ENCODE data around the gene CDH22. TPM values are rescaled to one million over a fixed set of nuclear protein-coding genes. Genes with fewer than 3 reads are reported as not detected.

Gene CDH22
- total RNA-seq, 1 experiment from 2014 or later: not detected

DNA sequence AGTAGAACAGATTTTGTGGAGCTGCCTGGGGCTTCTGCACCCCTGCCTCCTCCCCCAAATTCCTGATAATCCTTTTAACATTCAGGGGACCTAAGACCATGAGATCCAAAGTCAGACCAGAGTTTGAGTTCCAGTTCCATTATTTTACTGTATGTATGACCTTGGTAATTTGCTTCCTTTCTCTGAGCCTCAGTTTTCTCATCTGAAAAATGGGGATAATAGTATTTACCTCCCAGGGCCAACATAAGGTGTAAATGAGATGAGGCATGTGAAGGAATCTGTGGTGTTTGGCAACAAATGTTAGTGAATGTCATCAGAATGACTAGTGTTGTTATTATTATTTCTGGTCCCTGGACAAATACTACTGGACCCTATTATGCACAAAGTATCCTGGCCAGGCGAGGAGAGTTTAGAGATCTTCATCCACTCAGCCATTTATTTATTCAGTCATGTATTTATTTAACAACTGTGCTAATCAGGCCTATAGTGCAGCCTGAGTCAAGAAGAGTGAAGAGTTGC, 47.3 kb downstream of the CDH22 start:
- no peak for ATAC-seq
- H3K4me3 ChIP-seq (ENCODE audit: low read depth in 2 of 2, low read length in 2 of 2): no peak overlapping the region
- no peak for DNase-seq (ENCODE audit: low read depth, low spot score)
- POLR2A ChIA-PET: no interaction called here
- H3K27ac ChIP-seq (ENCODE audit: low read length): no peak overlapping the region
- BruUV-seq (replicated peaks): no TSS peak
- H3K36me3 ChIP-seq (ENCODE audit: control insufficient read depth, insufficient read depth, low read length): no peaks in the 10 kb centered on the region
- H3K27me3 ChIP-seq (ENCODE audit: control insufficient read depth, insufficient read depth, low read length): peaks cover 2% of the 10 kb centered on the region
- in situ Hi-C loops (cut with HindIII; ENCODE audit: low pct_unique_long_range_greater_than_20kb, low sequenced_read_pairs): no loop called here
- intact Hi-C loops (cut with micrococcal nuclease; ENCODE audit: unreplicated experiment): no loop called here
- CTCF ChIA-PET: no interaction called here
- TF ChIP-seq CTCF (IDR thresholded peaks at IDR 0.05): no peak
- TF ChIP-seq SIN3A (IDR thresholded peaks at IDR 0.05; ENCODE audit: borderline replicate concordance, insufficient read depth, low read depth, low read length): no peak
- no peak for TF ChIP-seq POLR2AphosphoS5 (IDR thresholded peaks at IDR 0.05; ENCODE audit: low read depth, low read length)
- TF ChIP-seq REST (IDR thresholded peaks at IDR 0.05; ENCODE audit: insufficient read depth in 1 of 2, low read depth in 2 of 2, low read length in 1 of 2): no peak
- no peak for TF ChIP-seq TCF7L2 (IDR thresholded peaks at IDR 0.05; ENCODE audit: low read depth, low read length)
- H3K4me1 ChIP-seq (ENCODE audit: control insufficient read depth, insufficient read depth, low read length): no peaks in the 10 kb centered on the region
- H3K9me3 ChIP-seq (ENCODE audit: control insufficient read depth, insufficient read depth, low read depth, low read length): no peaks in the 10 kb centered on the region

DNA sequence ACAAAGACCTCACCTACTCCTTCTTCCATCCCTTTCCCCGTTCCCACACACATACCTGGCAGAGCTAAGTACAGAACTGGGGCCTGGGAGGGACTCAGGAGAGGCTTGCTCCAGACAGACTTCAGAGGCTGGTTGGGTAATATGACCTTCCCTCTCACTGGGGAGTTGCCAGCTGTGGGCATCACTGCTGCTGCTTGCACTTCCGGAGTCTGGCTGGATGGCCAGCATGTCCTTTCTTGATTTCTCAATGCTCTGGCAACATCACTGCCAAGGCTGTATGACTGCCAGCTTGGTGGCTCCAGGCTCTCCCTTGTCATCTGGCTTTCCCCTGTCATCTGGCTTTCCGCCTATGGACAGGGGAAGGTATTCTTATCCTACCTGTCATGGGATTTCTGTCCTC, 47.8 kb downstream of the CDH22 start:
- intact Hi-C loops (cut with micrococcal nuclease; ENCODE audit: unreplicated experiment): no loop called here

More for the DNA sequence above, 47.8 kb downstream of the CDH22 start:
- Histone ChIP-seq H3K27me3 (ENCODE audit: control insufficient read depth, insufficient read depth, low read length) (peaks cover 2% of the 10 kb centered on the region), H3K4me1 (ENCODE audit: control insufficient read depth, insufficient read depth, low read length) (peaks cover 2% of the 10 kb centered on the region; the same call in 1 of the 2 replicates), H3K27ac (ENCODE audit: low read length) (no peak overlapping the region), H3K9me3 (ENCODE audit: control insufficient read depth, insufficient read depth, low read depth, low read length) (no peaks in the 10 kb centered on the region), H3K36me3 (ENCODE audit: control insufficient read depth, insufficient read depth, low read length) (no peaks in the 10 kb centered on the region), H3K4me3 (ENCODE audit: low read depth in 2 of 2, low read length in 2 of 2) (no peak overlapping the region)
- no peak for ATAC-seq
- no TSS peak for BruUV-seq (replicated peaks)
- CTCF ChIA-PET: no interaction called here
- DNase-seq (ENCODE audit: low read depth, low spot score): no peak
- TF ChIP-seq REST (IDR thresholded peaks at IDR 0.05; ENCODE audit: insufficient read depth in 1 of 2, low read depth in 2 of 2, low read length in 1 of 2) (no peak), POLR2AphosphoS5 (IDR thresholded peaks at IDR 0.05; ENCODE audit: low read depth, low read length) (no peak), TCF7L2 (IDR thresholded peaks at IDR 0.05; ENCODE audit: low read depth, low read length) (no peak), SIN3A (IDR thresholded peaks at IDR 0.05; ENCODE audit: borderline replicate concordance, insufficient read depth, low read depth, low read length) (no peak), CTCF (IDR thresholded peaks at IDR 0.05) (no peak)
- in situ Hi-C loops (cut with HindIII; ENCODE audit: low pct_unique_long_range_greater_than_20kb, low sequenced_read_pairs): no loop called here
- POLR2A ChIA-PET: no interaction called here
